ENCODE data around the gene ERI3.

Gene ERI3

DNA sequence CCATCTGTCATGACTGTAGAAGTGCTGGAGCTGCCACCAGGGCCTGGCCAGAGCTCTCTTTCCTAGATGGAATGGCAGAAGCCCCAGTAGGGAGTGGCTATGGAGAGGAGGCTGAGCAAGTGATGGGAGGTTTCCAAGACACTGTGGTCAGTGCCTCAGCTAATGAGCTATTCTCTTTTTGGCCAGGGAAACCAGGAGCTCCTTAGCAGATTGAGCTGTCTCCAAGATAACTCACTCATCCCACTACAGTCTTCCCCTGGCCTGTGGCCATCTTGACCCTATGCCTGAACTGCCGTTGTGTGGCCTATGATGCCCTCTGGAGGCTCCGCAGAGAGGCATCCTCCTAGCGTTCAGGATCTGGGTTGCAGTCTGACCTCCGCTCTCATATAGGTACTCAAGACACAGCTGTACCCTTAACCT, 60.5 kb downstream of the ERI3 start:
- TF ChIP-seq TAF1 (IDR thresholded peaks at IDR 0.05; ENCODE audit: borderline replicate concordance, low read depth, low read length) = no peak
- no peak for TF ChIP-seq POLR2A (IDR thresholded peaks at IDR 0.05; ENCODE audit: low read depth, low read length)
- TF ChIP-seq POLR2AphosphoS5 (IDR thresholded peaks at IDR 0.05; ENCODE audit: low read depth, low read length) = no peak
- no peak for DNase-seq (ENCODE audit: insufficient read length)
- FAIRE-seq = no peak

DNA sequence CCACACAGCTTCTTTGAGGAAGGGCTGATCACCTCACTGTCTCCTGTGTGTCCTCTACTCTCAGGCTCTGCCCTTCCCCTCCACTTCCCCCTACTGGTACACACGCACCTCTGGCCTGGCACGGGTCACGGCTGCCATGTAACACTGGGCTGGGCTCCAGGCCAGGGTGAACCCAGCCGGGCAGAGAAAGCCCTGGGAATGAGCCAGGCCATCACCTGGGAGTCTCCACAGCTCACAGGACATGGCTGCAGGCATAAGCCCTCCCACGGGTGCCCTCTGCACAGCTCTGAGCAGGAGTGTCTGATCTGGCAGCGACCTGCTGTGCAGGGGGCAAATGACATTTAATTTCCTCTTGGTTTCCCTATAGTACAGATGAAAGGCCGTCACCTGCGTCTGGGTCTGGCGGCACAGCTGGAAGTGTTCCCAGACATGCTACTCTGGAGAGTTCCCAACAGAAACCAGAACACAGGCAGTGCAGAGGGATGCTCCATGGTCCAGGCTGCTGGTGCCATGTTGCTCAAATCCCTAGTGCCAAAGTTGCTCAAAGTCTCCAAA, 61.2 kb downstream of the ERI3 start:
- DNase-seq (ENCODE audit: insufficient read length) = no peak
- no peak for FAIRE-seq
- no peak for TF ChIP-seq POLR2A (IDR thresholded peaks at IDR 0.05; ENCODE audit: low read depth, low read length)
- no peak for TF ChIP-seq TAF1 (IDR thresholded peaks at IDR 0.05; ENCODE audit: borderline replicate concordance, low read depth, low read length)
- no peak for TF ChIP-seq POLR2AphosphoS5 (IDR thresholded peaks at IDR 0.05; ENCODE audit: low read depth, low read length)

DNA sequence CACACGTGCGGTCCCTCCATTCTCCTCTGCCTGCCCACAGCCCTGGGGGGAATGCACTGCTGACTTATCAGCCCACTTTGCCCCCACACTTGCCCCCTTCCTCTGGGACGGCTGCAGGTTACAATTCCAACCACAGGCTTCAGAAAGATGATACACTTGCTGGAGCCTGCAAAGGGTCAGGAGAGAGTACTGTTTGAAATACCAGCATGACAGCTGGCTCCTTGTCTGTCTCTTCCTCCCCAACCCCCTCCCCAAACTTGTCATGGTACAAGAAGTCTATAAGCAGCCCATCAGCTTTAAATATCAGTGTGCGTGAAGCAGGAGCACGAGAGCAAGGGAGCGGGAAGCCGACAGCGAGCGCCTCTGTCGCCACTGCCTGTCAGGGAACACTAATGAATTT, 62.4 kb downstream of the ERI3 start:
- FAIRE-seq (no peak), DNase-seq (ENCODE audit: insufficient read length) (no peak)
- TF ChIP-seq POLR2A (IDR thresholded peaks at IDR 0.05; ENCODE audit: low read depth, low read length) (no peak), POLR2AphosphoS5 (IDR thresholded peaks at IDR 0.05; ENCODE audit: low read depth, low read length) (no peak), TAF1 (IDR thresholded peaks at IDR 0.05; ENCODE audit: borderline replicate concordance, low read depth, low read length) (no peak)

DNA sequence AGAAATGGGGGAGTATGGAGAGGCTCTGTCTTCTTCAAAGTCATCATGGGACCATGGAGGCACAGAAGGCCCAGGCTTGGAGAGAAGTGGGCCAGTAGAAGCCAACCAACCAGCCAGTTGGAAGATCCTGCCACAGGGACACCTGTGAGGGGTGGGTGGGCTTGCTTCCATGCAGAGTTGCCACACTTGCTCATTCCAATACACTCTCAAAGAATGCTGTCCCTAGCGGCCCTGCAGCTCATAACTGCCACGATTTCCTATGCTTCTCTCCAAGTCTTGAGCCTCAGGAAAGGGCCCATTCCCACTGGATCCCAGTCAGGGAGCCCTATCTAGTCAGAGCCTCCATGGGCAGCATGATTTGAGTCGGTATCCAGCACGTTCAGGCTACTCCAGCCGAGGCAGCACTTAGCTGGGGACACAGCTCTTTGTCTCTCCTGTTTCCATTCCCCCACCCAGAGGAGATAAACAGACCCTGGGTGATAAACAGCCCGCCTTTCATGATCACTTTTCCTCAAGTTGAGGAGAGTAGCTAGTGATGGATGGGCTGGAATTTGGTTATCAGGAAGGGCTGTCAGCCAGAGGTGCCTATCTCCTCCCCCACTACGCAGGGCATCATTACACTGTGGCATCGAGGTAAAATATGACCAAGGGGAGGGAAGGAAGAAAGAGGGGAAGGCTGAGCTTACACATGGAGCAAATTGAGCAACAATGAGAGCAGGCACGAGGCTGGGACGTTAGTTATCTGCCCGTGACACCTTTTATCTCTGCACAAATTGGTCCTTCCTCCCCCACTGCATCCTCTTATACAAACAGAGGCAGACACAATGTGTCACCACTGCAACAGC, 64.6 kb downstream of the ERI3 start:
- TF ChIP-seq POLR2AphosphoS5 (IDR thresholded peaks at IDR 0.05; ENCODE audit: low read depth, low read length) (no peak), TAF1 (IDR thresholded peaks at IDR 0.05; ENCODE audit: borderline replicate concordance, low read depth, low read length) (no peak), POLR2A (IDR thresholded peaks at IDR 0.05; ENCODE audit: low read depth, low read length) (no peak)
- FAIRE-seq = no peak
- no peak for DNase-seq (ENCODE audit: insufficient read length)

DNA sequence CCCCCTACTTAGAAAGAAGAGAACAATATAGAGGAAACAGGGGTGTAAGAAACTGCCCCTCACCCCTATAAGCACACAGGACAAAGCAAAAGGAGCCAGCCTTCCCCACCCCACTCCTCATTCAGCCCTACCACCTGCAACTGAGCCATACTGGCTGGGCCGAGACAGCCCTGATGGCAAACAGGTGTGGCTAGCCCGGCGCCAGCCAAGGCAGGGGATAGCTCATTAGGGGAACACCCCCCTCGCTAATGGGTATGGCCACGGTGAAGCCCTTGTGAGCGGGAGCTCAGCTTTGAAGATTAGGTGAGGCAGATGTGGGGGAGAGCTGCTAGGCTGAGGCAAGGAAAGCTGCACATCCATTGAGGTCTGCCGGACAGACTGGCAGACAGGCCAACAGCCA, 65.5 kb downstream of the ERI3 start:
- DNase-seq (ENCODE audit: insufficient read length) (no peak), FAIRE-seq (no peak)
- TF ChIP-seq POLR2AphosphoS5 (IDR thresholded peaks at IDR 0.05; ENCODE audit: low read depth, low read length) (no peak), POLR2A (IDR thresholded peaks at IDR 0.05; ENCODE audit: low read depth, low read length) (no peak), TAF1 (IDR thresholded peaks at IDR 0.05; ENCODE audit: borderline replicate concordance, low read depth, low read length) (no peak)

DNA sequence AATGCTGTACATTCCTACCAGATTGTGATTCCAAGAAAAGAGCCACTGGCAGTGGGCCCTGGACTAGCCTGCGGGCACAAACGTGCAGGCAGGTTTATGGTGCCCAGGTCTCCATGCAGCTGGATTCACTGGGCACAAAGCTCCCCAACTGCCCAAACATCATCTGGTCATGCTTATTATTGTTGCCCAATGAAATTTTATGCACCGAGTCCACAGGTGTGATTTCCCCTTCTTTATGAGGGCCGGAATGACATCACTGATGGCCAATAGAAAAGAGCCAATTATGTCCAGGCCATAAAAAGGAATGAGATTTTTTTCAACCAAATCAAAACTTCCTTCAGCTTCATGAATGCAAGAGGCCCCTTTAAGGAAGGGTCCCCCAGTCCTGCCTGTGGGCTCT, 66.2 kb downstream of the ERI3 start:
- TF ChIP-seq POLR2A (IDR thresholded peaks at IDR 0.05; ENCODE audit: low read depth, low read length) = no peak
- no peak for TF ChIP-seq POLR2AphosphoS5 (IDR thresholded peaks at IDR 0.05; ENCODE audit: low read depth, low read length)
- no peak for TF ChIP-seq TAF1 (IDR thresholded peaks at IDR 0.05; ENCODE audit: borderline replicate concordance, low read depth, low read length)
- no peak for FAIRE-seq
- no peak for DNase-seq (ENCODE audit: insufficient read length)

DNA sequence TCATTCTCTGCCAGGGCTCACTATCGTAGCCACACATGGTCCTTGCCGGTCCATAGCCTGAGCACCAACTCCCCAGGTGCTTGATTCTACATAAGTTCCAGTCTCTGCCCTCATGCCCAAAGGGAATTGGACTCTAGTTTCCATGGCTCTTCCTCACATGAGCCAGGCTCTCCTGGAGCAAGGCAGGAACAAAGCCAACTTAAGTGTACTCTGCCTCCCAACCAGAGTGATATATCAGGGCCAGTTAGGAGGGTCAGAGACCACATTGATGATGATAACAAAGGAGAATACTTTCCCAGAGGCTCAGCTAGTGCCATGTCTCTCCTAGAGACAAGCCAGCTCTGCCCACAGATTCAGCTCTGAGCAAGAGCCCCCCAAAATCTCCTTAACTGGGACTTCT, 70.9 kb downstream of the ERI3 start:
- TF ChIP-seq POLR2AphosphoS5 (IDR thresholded peaks at IDR 0.05; ENCODE audit: low read depth, low read length) = no peak
- no peak for TF ChIP-seq POLR2A (IDR thresholded peaks at IDR 0.05; ENCODE audit: low read depth, low read length)
- TF ChIP-seq TAF1 (IDR thresholded peaks at IDR 0.05; ENCODE audit: borderline replicate concordance, low read depth, low read length) = no peak
- DNase-seq (ENCODE audit: insufficient read length) (no peak), FAIRE-seq (no peak)

DNA sequence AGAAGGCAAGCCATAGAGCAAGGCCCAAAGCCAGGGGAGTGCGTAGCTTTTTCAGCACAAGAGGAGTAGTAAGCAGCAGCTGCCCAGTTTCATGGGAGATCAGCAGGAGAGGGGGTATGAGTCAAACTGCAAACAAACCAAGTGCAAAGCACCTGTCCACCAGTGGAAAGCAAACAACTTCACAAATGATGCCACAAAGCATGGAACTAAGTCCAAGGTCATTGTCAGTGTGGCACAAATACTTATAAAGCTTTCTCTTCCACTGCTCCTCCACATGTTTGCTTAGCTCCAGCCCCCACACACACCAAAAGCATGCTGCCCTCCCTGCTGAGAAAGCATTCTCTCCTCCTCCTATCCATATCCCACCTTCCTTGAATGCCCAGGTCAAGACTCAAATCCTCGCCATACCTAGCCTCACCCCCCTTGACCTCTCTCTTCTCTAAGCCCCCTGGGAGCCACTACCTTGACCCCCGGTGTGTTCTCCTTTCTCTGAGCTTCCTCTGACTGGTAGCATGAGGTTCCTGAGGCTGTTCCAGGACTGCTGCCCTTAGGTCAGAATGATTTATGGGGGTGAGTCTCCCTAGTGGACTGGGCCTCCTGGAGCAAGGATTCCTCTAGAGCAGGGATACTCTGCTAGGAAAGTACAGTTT, 71.4 kb downstream of the ERI3 start:
- no peak for TF ChIP-seq TAF1 (IDR thresholded peaks at IDR 0.05; ENCODE audit: borderline replicate concordance, low read depth, low read length)
- DNase-seq (ENCODE audit: insufficient read length) (no peak), FAIRE-seq (no peak)

DNA sequence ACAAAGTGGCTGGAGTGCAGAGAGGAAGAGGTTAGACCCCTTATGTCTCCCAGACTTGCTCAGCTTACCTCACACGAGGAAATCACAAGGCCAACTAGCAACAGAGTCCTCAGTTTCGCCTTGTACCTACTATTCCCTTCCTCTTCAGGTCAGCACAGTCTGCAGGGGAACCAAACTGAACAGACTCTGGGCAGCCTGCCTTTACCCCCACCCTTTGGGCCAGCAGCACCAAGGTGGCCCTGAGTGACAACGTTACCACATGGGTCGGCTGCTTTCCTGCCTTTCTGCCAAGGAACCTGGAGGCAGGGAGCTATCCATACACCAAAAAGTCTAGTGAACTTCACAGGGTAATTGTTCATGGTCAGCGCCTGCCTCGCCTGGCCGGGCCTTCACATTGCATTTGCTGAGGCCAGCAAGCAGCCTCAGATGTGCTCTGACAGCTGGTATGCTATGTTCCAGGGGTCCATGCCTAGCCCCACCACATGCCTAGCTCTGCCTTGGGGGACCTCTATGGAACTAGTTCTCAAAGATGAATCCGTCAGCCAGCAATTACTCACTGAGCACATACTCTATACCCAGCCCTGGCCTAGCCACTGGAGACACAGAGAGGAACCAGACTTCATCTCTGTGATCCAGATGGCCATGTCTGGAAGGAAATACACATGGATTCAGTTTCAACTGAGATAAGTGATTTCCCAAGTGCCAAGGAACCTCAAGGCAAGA, 72.2 kb downstream of the ERI3 start:
- no peak for FAIRE-seq
- no peak for DNase-seq (ENCODE audit: insufficient read length)
- TF ChIP-seq TAF1 (IDR thresholded peaks at IDR 0.05; ENCODE audit: borderline replicate concordance, low read depth, low read length) = no peak
- TF ChIP-seq POLR2A (IDR thresholded peaks at IDR 0.05; ENCODE audit: low read depth, low read length) = no peak
- no peak for TF ChIP-seq POLR2AphosphoS5 (IDR thresholded peaks at IDR 0.05; ENCODE audit: low read depth, low read length)

DNA sequence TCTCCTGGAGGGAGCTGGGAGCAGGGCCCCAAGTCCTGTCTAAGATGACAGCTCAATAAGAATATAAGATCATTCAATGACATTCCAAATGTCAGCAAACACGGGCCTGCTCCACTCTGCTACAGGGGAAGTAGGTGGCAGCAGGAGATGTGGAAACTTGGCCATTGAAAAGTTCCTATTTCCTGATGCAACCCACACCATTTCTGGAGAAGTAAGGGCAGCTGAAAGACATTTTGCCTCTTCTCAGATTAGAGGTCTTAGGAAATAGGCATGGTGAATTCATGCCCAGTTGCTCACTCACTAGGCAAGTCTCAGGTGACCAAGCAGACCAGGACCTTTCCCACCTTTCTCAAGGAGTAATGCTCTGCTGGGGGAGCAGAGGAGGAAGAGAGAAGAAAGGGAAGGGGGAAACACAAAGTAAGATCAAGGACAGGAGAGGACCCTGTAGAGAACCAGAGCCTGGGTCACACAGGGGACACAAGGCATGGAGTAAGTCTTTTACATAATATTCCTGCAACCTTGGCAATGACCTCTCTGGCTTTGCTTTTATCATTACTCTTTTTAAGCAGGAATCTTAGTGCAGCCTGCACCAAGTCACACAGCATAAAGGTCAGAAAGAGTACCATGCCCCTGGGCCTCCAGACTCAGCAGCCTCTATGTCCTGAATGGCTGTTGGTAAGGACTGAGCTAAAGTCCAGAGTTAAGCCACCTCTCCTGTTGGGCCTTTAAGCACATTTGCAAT, 72.9 kb downstream of the ERI3 start:
- TF ChIP-seq POLR2A (IDR thresholded peaks at IDR 0.05; ENCODE audit: low read depth, low read length) (no peak), POLR2AphosphoS5 (IDR thresholded peaks at IDR 0.05; ENCODE audit: low read depth, low read length) (no peak), TAF1 (IDR thresholded peaks at IDR 0.05; ENCODE audit: borderline replicate concordance, low read depth, low read length) (no peak)
- DNase-seq (ENCODE audit: insufficient read length) = no peak
- FAIRE-seq = no peak

DNA sequence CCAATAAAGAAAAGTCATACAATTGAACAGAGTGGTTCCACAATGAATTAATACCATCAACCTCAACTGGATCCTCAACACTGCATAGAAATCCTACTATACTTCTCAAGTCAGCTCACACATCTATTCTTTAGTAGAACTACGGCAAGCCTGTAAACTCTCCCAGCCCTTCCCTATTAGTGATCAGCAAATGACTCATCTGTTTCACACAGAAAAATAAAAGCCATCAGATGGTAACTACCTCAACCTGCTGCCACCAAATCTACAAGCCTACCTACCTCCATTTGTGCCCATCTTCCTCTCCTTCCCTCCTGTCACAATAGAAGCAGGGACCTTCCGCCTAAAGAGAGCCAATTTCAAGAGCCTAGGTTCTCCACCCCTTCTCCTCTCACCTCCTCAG, 78.2 kb downstream of the ERI3 start:
- DNase-seq (ENCODE audit: insufficient read length) (no peak), FAIRE-seq (no peak)
- TF ChIP-seq POLR2A (IDR thresholded peaks at IDR 0.05; ENCODE audit: low read depth, low read length) (no peak), POLR2AphosphoS5 (IDR thresholded peaks at IDR 0.05; ENCODE audit: low read depth, low read length) (no peak), TAF1 (IDR thresholded peaks at IDR 0.05; ENCODE audit: borderline replicate concordance, low read depth, low read length) (no peak)

Data from GM12892 (cell line).